ENCODE results near the gene PCDHGC5.
A peak's percentile ranks its signal among the peaks of the same experiment; 100 is the strongest.

PCDHGC5 gene

GRCh38 chr5:141528291-141528984 is 39.6 kb downstream of the PCDHGC5 start:
- TF ChIP-seq CTCF (IDR thresholded peaks at IDR 0.05; ENCODE audit: extremely low read depth, insufficient read depth, missing control alignments) = no peak
- no peak for DNase-seq (ENCODE audit: low spot score)
- in situ Hi-C loops (cut with MboI; ENCODE audit: low pct_unique_long_range_greater_than_20kb, low sequenced_read_pairs, unreplicated experiment) = no loop called here

GRCh38 chr5:141529002-141529401 is 40.1 kb downstream of the PCDHGC5 start:
- in situ Hi-C loops (cut with MboI; ENCODE audit: low pct_unique_long_range_greater_than_20kb, low sequenced_read_pairs, unreplicated experiment) = no loop called here
- peak; percentile 36 for DNase-seq (ENCODE audit: low spot score)
- TF ChIP-seq CTCF (IDR thresholded peaks at IDR 0.05; ENCODE audit: extremely low read depth, insufficient read depth, missing control alignments) = no peak

- TF ChIP-seq CTCF (IDR thresholded peaks at IDR 0.05; ENCODE audit: extremely low read depth, insufficient read depth, missing control alignments) = no peak
- in situ Hi-C loops (cut with MboI; ENCODE audit: low pct_unique_long_range_greater_than_20kb, low sequenced_read_pairs, unreplicated experiment) = no loop called here
- no peak for DNase-seq (ENCODE audit: low spot score)
These were observed 41.0 kb downstream of the PCDHGC5 start for GRCh38 chr5:141529873-141530272.

GRCh38 chr5:141532726-141533125 is 43.8 kb downstream of the PCDHGC5 start:
- in situ Hi-C loops (cut with MboI; ENCODE audit: low pct_unique_long_range_greater_than_20kb, low sequenced_read_pairs, unreplicated experiment) = no loop called here
- no peak for DNase-seq (ENCODE audit: low spot score)
- no peak for TF ChIP-seq CTCF (IDR thresholded peaks at IDR 0.05; ENCODE audit: extremely low read depth, insufficient read depth, missing control alignments)

- DNase-seq (ENCODE audit: low spot score) = no peak
- in situ Hi-C loops (cut with MboI; ENCODE audit: low pct_unique_long_range_greater_than_20kb, low sequenced_read_pairs, unreplicated experiment) = no loop called here
- TF ChIP-seq CTCF (IDR thresholded peaks at IDR 0.05; ENCODE audit: extremely low read depth, insufficient read depth, missing control alignments) = no peak
These were observed 45.0 kb downstream of the PCDHGC5 start for GRCh38 chr5:141533897-141534296.

GRCh38 chr5:141534492-141535213 is 45.8 kb downstream of the PCDHGC5 start:
- DNase-seq (ENCODE audit: low spot score) = no peak
- in situ Hi-C loops (cut with MboI; ENCODE audit: low pct_unique_long_range_greater_than_20kb, low sequenced_read_pairs, unreplicated experiment) = no loop called here
- no peak for TF ChIP-seq CTCF (IDR thresholded peaks at IDR 0.05; ENCODE audit: extremely low read depth, insufficient read depth, missing control alignments)

All from GM13977 (cell line).